Natural killer cell (primary cell): Measurements from ENCODE around the gene MIXL1. TPM values are rescaled to one million over a fixed set of nuclear protein-coding genes. Genes with fewer than 3 reads are reported as not detected.

Source experiments
- ATAC-seq, 3 donors: fragments of 150-1000 bp in 2 of 3; fragments of 200-7000 bp in 1 of 3; cut with Tn5 transposase; 1 replicate in 1 of 3; 2 replicates in 2 of 3; pipeline ENCODE4 v1.10.0; 2021; ENCODE audit warnings: mild to moderate bottlenecking in 2 of 3, moderate library complexity in 2 of 3
- DNase-seq, 2 donors: peaks; one replicate each; pipeline versions ENCODE4 v3.0.0 to v3.0.0-alpha.2; 2013 to 2021; ENCODE audit warnings: mixed read lengths in 1 of 2
- H3K27ac ChIP-seq: one replicate; pipeline ENCODE4 v1.5.1; 2013; ENCODE audit warnings: mild to moderate bottlenecking, low read length
- H3K27me3 ChIP-seq: one replicate; pipeline ENCODE4 v1.6.1; 2013; ENCODE audit warnings: low read length; ENCODE audit not compliant: control insufficient read depth, insufficient read depth
- H3K36me3 ChIP-seq: one replicate; pipeline ENCODE4 v1.6.1; 2013; ENCODE audit warnings: low read length; ENCODE audit not compliant: control insufficient read depth, insufficient read depth
- H3K4me1 ChIP-seq: one replicate; pipeline ENCODE4 v1.6.1; 2013; ENCODE audit warnings: low read length; ENCODE audit not compliant: control insufficient read depth, insufficient read depth
- H3K4me3 ChIP-seq: one replicate; pipeline ENCODE4 v1.5.1; 2013; ENCODE audit warnings: low read length
- H3K9me3 ChIP-seq: one replicate; pipeline ENCODE4 v1.6.1; 2013; ENCODE audit warnings: low read length; ENCODE audit not compliant: control insufficient read depth, insufficient read depth
- H3K27ac Mint-ChIP-seq, 2 donors: one replicate each; pipeline ENCODE4 v1.8.0; 2022; ENCODE audit warnings: mild to moderate bottlenecking in 2 of 2, mixed read lengths in 2 of 2, moderate library complexity in 1 of 2
- H3K27me3 Mint-ChIP-seq, 2 donors: one replicate each; pipeline ENCODE4 v1.8.0; 2022; ENCODE audit warnings: low read depth in 2 of 2, mixed read lengths in 2 of 2
- H3K36me3 Mint-ChIP-seq: one replicate; pipeline ENCODE4 v1.8.0; 2022; ENCODE audit warnings: mixed read lengths
- H3K4me1 Mint-ChIP-seq, 2 donors: one replicate each; pipeline ENCODE4 v1.8.0; 2022; ENCODE audit warnings: mixed read lengths in 2 of 2
- H3K4me3 Mint-ChIP-seq: one replicate; pipeline ENCODE4 v1.8.0; 2022; ENCODE audit warnings: mild to moderate bottlenecking, moderate library complexity, mixed read lengths
- H3K9me3 Mint-ChIP-seq, 2 donors: one replicate each; pipeline ENCODE4 v1.8.0; 2022; ENCODE audit warnings: mixed read lengths in 2 of 2
- CTCF ChIP-seq: fragments of 200-600 bp; IDR thresholded peaks from one replicate; pipeline ENCODE4 v1.8.0; 2022; ENCODE audit warnings: antibody characterized with exemption
- WGBS: methylation state at CpG from one replicate; pipeline ENCODE4 v1.1.7; 2013; ENCODE audit warnings: missing lambda C conversion rate; ENCODE audit not compliant: insufficient coverage; 5-methylcytosine and 5-hydroxymethylcytosine counted together
- intact Hi-C: fragments of 100-400 bp; cut with micrococcal nuclease; formaldehyde crosslinking; loops from one replicate; pipeline ENCODE4 v1.14.2; 2022
- total RNA-seq, 4 donors: library from RNA; stranded (reverse); fragments of 120-200 nt in 1 of 4; gene quantifications; one replicate each; pipeline versions ENCODE4 v1.2.3 to v1.2.4, GENCODE V29; 2013 to 2022

MIXL1 gene
- total RNA-seq, 3 donors from 2014 or later (not counting 1 experiment from before 2014, with no cell fraction given) = 0.58 TPM; not detected in 2

- Mint-ChIP-seq H3K4me1 (no peaks in the 10 kb centered on the region), H3K36me3 (no peaks in the 10 kb centered on the region), H3K27me3 (peaks cover 0 to 9% of the 10 kb centered on the region in 2 donors), H3K27ac (no peak overlapping the region), H3K9me3 (no peaks in the 10 kb centered on the region), H3K4me3 (no peak overlapping the region)
- Histone ChIP-seq H3K36me3 (no peaks in the 10 kb centered on the region), H3K4me1 (no peaks in the 10 kb centered on the region), H3K27me3 (no peaks in the 10 kb centered on the region), H3K4me3 (no peak overlapping the region), H3K27ac (no peak overlapping the region), H3K9me3 (no peaks in the 10 kb centered on the region)
- no peak for TF ChIP-seq CTCF
- intact Hi-C loops = no loop called here
- 81% methylated on average over 4 of the region's 4 CpGs for whole genome bisulfite sequencing
- DNase-seq (no peak), ATAC-seq (no peak)
Measured at GRCh38 chr1:226203655-226204054, 19.8 kb upstream of the MIXL1 start.

GRCh38 chr1:226204198-226204597, 19.3 kb upstream of the MIXL1 start:
- H3K36me3 ChIP-seq = no peaks in the 10 kb centered on the region
- intact Hi-C loops = no loop called here
- H3K27ac Mint-ChIP-seq = no peak overlapping the region
- H3K27ac ChIP-seq = no peak overlapping the region
- no peaks in the 10 kb centered on the region for H3K27me3 ChIP-seq
- ATAC-seq (no peak), DNase-seq (no peak)
- H3K27me3 Mint-ChIP-seq = peaks cover 0 to 9% of the 10 kb centered on the region in 2 donors
- no peak overlapping the region for H3K4me3 Mint-ChIP-seq
- no peaks in the 10 kb centered on the region for H3K36me3 Mint-ChIP-seq
- no peaks in the 10 kb centered on the region for H3K4me1 Mint-ChIP-seq
- H3K4me3 ChIP-seq = no peak overlapping the region
- H3K9me3 ChIP-seq = no peaks in the 10 kb centered on the region
- H3K4me1 ChIP-seq = no peaks in the 10 kb centered on the region
- no peak for TF ChIP-seq CTCF
- no peaks in the 10 kb centered on the region for H3K9me3 Mint-ChIP-seq

GRCh38 chr1:226207048-226207447, 16.4 kb upstream of the MIXL1 start:
- no peak overlapping the region for H3K4me3 Mint-ChIP-seq
- no peaks in the 10 kb centered on the region for H3K4me1 Mint-ChIP-seq

More at GRCh38 chr1:226207048-226207447, 16.4 kb upstream of the MIXL1 start:
- H3K9me3 Mint-ChIP-seq = no peaks in the 10 kb centered on the region
- DNase-seq = no peak
- Histone ChIP-seq H3K27me3 (no peaks in the 10 kb centered on the region), H3K4me1 (no peaks in the 10 kb centered on the region), H3K27ac (no peak overlapping the region), H3K9me3 (no peaks in the 10 kb centered on the region), H3K36me3 (no peaks in the 10 kb centered on the region), H3K4me3 (no peak overlapping the region)
- no peak for TF ChIP-seq CTCF
- 95% methylated on average over 5 of the region's 5 CpGs for WGBS
- peaks cover 0 to 5% of the 10 kb centered on the region in 2 donors for H3K27me3 Mint-ChIP-seq
- ATAC-seq = no peak
- H3K27ac Mint-ChIP-seq = no peak overlapping the region
- H3K36me3 Mint-ChIP-seq = no peaks in the 10 kb centered on the region
- intact Hi-C loops = no loop called here
